LoVo (cell line): ENCODE data around the gene PRR22.

ENCODE experiments used
- DNase-seq: peaks from one replicate; pipeline ENCODE4 v3.0.0-alpha.2; 2016; ENCODE audit warnings: low spot score

The PRR22 gene

DNA sequence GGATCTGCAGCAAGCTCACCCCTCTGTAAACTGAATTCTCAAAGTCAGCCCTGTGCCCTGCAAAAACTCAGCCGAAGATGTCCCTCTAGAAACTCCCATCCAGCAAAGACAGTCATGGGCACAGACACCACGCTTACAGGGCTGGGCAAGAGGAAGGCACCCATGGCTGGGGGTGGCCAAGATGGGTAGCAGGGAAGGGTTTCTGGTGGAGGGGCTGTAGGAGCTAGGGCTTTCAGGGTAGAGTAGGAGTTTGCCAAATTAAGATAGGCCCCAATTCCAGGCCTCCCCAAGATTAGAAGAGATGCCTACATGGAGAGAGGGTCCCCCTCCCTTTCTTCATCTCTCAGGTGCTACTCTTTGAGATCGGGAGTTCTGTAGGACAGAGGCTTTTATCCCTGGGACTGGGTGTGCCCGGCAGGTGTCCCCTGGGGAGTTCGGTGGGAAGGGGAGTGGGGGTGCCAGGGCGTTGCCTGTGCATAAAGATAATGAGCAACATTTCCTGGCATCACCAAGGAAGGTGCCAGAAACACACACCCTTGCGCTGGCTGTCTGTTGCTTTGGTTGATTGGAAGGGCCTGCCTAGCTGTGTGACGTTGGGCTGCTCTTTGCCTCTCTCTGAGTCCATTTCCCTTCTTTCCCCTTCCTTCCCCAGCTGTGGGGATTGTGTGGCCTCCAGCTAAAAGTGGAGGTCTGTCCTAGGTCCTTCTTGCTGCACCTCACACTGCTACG lies 29.7 kb upstream of the PRR22 start:
- no peak for DNase-seq

GRCh38 chr19:5811117-5811516 lies 26.6 kb upstream of the PRR22 start:
- DNase-seq = no peak

- DNase-seq = no peak
Observed at GRCh38 chr19:5809469-5809868, 24.9 kb upstream of the PRR22 start.

DNA sequence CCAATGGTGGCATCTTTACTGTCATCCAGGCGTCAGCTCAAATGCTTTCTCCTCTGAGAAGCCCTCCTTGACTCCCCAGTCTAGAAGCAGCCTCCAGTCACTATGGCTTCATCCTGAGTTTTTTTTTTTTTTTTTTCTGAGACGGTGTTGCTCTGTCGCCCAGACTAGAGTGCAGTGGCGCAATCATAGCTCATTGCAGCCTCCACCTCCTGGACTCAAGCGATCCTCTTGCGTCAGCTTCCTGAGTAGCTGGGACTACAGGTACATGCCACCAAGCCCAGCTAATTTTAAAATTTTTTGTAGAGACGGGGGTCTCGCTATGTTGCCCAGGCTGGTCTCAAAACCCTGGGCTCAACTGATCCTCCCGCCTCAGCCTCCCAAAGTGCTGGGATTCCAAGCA lies 24.5 kb upstream of the PRR22 start:
- DNase-seq = no peak

DNA sequence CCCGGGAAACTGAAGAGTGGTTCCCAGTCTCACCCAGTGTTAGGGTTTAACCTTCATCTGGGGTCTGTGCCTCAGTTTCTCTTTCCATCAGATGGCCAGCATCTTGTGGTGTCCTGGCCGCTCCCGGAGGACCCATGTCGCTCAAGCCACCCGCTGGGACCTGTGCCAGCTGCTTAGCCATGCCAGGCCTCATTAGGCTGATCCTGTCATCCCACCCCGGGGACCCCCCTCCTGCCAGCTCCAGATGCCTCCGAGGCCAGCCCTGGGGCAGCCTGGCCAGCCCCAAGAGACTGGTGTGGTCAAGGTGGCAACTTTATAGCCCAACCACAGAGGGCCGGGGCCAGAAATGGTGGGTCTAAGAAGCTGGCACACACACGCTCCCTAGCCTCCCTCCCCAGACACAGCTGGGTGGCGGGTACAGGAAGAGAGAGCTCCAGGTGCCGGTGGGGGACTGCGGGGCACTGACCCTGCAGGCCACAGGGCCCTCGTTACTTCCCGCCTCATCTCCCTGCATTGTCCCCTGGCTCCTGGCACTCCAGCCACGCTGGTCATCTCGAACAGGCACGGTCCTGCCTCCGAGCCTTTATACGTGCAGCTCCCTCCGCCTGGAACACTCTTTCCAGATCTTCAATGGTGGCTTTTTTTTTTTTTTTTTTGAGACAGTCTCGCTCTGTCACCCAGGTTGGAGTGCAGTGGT lies 23.7 kb upstream of the PRR22 start:
- DNase-seq = no peak

GRCh38 chr19:5806905-5807304 lies 22.4 kb upstream of the PRR22 start:
- no peak for DNase-seq

- no peak for DNase-seq
Observed at GRCh38 chr19:5806133-5806489, 21.6 kb upstream of the PRR22 start.

- DNase-seq = peak; percentile 51
Observed at GRCh38 chr19:5805462-5806132, 21.1 kb upstream of the PRR22 start.

DNA sequence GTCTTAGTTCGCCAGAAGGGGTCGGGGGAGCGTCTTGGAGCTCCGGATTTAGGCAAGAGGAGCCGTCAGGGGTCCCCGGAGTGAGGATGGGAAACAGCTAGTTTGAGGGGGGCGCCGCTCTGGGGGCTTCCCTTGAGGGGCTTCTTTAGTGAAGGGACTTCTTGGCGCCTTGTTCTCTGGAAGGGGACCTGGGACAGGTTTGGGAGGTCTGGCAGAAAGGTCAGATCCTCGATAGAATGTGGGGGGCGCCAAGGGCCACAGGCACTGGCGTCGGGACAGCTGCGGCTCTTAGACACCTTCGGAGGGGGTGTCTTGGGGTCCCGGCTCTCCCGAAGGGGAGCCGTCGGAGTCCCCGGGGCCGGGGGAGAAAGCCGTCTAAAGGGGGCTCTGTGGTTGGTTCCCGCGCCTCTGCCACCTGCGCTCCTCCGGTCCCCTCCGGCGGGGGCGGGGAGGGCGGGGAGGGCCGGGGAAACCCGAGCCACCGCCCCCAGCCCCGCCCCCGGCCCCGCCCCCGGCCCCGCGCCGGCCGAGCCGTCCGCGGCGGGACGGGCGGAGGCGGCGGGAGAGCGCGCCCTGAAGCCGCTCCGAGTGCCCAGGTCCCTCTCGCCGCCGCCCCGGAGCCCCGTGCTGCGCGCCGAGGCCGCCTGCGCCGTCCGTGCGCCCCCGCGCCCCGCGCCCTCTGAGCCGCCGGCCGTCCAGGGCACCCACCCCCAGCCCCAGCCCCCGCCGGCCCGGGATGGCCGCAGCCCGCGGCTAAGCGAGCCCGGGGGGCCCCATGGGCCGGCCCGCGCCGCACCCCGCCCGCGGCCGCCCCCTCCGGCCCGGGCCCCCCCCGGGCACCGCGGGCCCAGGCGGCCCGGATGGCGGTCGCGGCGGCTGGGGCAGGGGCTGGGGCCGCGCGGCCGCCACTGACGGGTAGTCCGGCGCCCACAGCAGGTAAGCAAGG lies 20.2 kb upstream of the PRR22 start, which contains the start of gene NRTN:
NRTN (plus strand) TSS at position 552 of the 946 bp plus-strand sequence. CDS start 19,099 bp downstream, outside the sequence.
- peak; percentile 43 for DNase-seq

- peak; percentile 90 for DNase-seq
Observed at GRCh38 chr19:5803752-5804515, 19.4 kb upstream of the PRR22 start.

GRCh38 chr19:5803441-5803751 lies 18.9 kb upstream of the PRR22 start:
- no peak for DNase-seq

GRCh38 chr19:5801796-5802619 lies 17.5 kb upstream of the PRR22 start:
- DNase-seq = no peak

DNA sequence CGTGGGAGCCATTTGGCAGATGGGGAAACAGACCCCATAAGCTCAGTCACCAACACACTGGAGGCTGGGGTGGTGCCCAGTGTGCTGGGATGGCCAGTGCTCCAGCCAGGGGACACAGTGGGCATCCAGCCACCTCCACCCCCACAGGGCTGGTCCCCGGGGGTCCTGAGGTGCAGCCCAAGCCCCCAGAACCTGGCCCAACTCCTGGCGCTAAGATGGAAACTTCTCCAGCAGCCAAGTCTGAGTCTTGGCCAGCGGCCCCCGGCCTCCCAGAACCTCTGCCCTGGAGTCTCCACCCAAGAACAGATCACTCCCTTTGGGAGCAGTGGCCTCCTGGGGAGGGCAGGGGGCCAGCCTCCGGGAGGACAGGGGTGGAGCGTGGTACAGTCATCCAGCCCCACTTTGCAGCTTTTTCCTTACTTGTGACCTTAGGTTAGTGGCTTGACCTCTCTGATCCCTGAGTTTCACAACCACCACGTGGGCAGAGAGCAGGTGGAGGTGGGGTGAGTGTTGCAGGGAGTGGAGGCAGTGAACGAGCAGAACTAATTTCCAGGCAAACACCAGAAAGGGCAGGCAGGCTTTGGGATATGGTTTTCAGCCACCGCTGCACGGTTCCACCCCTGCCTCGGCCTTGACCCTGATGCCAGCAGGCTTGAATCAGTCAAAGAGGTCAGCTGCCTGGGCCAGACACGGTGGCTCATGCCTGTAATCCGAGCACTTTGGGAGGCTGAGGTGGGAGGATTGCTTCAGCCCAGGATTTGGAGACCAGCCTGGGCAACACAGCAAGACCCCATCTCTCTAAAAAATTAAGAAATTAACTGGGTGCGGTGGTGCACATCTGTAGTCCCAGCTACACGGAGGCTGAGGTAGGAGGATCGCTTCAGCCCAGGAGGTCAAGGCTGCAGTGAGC lies 16.1 kb upstream of the PRR22 start:
- DNase-seq = no peak

GRCh38 chr19:5799247-5800241 lies 15.0 kb upstream of the PRR22 start:
- no peak for DNase-seq

GRCh38 chr19:5798244-5798643 lies 13.7 kb upstream of the PRR22 start:
- DNase-seq = no peak

- DNase-seq = no peak
Observed at GRCh38 chr19:5795382-5795919, 10.9 kb upstream of the PRR22 start.

- no peak for DNase-seq
Observed at GRCh38 chr19:5793188-5793587, 8.6 kb upstream of the PRR22 start.

- no peak for DNase-seq
Observed at GRCh38 chr19:5792224-5792623, 7.7 kb upstream of the PRR22 start.
